IPS-18c (cell line): ENCODE results near the gene COL5A3.

Experiments used
- H3K4me3 ChIP-seq: 2 replicates; pipeline ENCODE4 v1.7.0; 2013; ENCODE audit warnings: low read depth, mild to moderate bottlenecking, low read length, moderate library complexity; ENCODE audit not compliant: insufficient read depth
- H3K9me3 ChIP-seq: one replicate; pipeline ENCODE4 v1.6.1; 2013; ENCODE audit warnings: mild to moderate bottlenecking, low read length, moderate library complexity; ENCODE audit not compliant: control insufficient read depth, insufficient read depth

Gene COL5A3

DNA sequence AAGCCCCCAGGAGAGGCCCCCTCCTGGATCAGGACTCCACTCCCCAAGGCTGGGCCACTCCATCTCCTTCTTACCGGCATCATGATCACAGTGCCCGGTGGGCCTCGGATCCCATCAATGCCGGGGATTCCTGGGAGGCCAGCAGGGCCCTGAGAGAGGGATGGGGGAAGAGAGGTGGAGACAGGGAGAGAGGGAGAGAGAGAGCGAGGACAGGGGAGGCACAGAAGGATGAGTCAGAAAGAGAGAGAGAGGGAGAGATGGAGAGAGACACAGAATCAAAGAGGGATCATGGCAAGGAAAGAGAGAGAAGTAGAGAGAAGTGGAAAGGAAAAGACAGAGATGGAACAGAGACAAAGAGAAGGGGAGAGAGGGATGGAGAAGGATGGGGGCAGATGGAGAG lies 13.8 kb downstream of the COL5A3 start:
- no peaks in the 10 kb centered on the region for H3K9me3 ChIP-seq
- H3K4me3 ChIP-seq = no peak overlapping the region

DNA sequence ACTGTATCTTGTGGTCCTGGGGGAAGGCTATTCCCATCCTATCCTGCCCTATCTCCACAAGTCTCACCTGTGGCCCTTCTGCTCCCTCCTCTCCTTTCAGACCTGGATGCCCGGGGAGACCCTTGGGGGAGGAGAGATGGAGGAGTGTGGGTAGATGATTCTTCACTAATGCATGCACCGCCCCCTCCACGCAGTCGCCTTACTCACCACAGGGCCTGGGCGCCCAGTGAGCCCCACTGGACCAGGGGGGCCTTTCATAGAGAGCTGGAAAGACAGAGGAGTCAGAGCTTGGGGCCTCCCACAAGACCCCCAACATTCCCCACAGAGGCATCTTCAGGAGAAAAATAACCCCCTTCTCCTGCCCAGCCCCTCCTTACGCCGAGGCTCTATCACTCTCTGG lies 14.3 kb downstream of the COL5A3 start:
- Histone ChIP-seq H3K9me3 (no peaks in the 10 kb centered on the region), H3K4me3 (no peak overlapping the region)

DNA sequence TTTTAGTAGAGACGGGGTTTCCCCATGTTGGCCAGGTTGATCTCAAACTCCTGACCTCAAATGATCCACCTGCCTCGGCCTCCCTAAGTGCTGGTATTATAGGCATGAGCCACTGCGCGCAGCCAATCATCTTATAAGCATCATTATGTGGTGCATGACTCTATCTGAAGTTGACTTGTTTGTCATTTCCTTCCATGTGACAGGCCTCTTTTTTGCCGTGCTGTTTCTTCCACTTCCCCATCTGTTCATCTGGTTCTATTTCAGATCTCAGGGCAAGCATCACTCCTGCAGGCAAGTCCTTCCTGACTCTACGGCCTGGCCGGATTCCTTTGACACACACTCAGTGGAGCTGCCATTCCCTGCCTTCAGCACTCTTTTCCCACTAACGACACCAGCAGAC lies 15.2 kb downstream of the COL5A3 start:
- Histone ChIP-seq H3K9me3 (no peaks in the 10 kb centered on the region), H3K4me3 (no peak overlapping the region)

DNA sequence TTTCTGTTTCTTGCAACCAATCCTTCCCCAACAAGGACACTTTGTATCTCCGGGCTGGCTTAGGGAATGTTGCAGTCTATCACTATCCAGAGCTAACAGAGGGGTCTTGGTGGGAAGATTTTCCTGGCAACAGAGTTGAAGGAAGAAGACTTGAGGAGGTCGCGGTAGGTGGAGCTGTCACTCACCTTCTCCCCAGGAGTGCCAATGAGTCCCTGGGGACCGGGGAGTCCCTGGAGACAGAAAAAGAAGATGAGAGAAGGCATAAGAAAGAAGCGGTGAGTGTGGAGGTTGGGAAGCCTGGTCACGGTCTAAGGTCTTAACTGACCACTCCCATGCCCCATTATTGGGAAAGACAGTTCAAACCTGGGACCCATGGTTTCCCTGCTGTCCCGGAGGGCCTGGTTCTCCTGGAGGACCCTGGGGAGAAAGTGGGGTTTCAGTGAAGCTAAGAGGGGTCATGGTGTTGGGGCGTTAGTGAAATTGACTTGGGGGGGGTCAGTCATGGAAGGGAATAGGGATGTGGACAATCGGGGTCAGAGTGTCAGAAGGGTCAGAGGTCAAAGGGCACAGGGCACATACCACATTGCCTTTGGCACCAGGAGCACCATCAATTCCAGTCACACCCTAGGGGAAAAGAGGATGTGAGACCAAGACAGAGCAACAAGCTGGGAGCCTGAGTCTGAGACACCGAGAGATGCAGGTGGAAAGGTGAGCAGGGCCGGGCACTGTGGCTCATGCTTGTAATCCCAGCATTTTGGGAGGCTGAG lies 18.7 kb downstream of the COL5A3 start:
- H3K9me3 ChIP-seq = no peaks in the 10 kb centered on the region
- H3K4me3 ChIP-seq = no peak overlapping the region

DNA sequence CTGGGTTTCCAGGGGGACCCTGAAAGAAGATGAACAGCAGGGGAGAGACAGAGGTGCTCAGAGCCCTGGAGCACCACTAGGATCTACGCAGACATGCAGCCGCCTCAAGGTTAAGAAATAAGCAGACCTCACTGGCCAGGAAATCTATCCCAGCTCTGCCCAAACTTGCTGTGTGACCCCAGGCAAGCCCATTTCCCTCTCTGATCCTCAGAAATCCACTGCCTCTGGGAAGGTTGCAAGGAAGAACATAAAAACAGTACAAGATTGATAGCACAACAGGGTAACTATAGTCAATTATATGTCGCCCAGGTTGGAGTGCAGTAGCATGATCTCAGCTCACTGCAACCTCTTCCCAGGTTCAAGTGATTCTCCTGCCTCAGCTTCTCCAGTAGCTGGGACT lies 20.8 kb downstream of the COL5A3 start:
- H3K4me3 ChIP-seq = no peak overlapping the region
- no peaks in the 10 kb centered on the region for H3K9me3 ChIP-seq

DNA sequence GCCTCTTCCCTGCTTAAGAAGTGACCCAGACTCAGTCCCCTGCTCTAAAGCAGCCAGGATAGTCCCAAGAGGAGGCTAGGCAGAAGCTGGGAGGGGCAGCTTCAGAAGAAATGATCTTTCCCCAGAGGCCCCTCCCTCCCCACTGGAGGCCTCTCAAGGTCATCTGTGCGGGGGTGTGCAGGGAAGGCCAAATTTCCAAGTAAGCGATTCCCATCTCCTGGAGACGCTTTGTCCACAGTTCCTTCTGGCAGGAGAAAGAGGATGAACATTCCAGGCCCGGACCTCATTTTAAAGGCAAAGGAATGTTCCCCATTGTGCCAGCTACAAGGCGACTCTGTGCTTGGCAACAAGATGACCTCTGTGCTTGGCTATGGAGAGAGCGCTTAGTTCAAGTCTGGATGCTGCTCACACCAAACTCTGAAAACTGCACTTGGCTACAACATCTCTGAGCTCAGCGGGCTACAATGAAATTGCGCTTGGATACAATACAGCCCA lies 23.5 kb downstream of the COL5A3 start:
- no peak overlapping the region for H3K4me3 ChIP-seq
- no peaks in the 10 kb centered on the region for H3K9me3 ChIP-seq

DNA sequence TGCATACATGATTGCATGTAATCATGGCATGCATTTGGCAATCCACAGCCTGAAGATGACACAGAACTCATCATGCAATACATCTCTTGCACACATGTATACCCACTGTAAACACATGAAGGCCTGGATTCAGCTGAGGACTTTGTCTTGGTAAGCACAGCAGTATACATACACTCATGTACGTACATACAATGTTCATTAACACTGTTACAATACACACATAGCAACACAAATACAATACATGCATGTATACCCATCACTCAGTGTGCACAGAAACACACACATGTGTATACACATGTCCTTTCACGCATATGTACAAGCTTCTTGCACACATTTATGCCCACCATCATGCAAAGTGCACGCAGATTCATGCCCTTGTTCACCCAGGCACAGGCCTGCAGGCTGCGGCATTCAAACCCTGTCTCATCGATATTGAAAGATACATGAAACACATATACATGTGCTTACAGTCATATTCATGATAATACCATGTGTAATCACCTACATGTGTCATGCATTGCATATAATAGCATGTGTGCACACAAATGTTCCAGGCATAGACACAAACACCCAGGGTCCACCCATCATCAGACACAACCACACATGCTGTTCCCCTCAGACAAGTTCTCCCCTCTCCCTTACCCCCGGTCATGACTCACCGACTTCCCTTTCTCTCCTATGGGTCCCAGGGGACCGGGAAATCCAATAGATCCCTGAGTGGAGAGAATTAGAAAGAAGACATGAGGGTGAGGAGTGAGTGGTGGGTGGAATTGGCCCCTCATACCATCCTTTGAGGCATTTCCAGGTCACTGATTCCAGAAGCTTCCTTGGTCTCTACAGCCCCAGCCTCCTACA lies 28.7 kb downstream of the COL5A3 start:
- H3K9me3 ChIP-seq = no peaks in the 10 kb centered on the region

DNA sequence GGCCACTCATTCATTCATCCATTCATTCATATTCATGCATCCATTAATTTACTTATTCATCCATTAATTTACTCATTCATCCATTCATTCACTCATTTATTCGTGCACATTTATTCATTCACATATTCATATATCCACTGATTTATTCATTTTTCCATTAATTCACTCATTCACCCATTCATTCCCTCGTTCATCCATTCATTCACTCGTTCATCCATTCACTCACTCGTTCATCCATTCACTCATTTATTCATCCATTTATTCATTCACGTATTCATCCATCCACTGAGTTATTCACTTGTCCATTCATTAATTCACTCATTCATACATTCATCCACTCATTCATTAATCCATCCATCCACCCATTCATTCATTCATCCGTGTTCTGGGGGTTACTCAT lies 38.2 kb downstream of the COL5A3 start:
- Histone ChIP-seq H3K9me3 (no peaks in the 10 kb centered on the region), H3K4me3 (no peak overlapping the region)

More for the DNA sequence above, 28.7 kb downstream of the COL5A3 start:
- H3K4me3 ChIP-seq = no peak overlapping the region

DNA sequence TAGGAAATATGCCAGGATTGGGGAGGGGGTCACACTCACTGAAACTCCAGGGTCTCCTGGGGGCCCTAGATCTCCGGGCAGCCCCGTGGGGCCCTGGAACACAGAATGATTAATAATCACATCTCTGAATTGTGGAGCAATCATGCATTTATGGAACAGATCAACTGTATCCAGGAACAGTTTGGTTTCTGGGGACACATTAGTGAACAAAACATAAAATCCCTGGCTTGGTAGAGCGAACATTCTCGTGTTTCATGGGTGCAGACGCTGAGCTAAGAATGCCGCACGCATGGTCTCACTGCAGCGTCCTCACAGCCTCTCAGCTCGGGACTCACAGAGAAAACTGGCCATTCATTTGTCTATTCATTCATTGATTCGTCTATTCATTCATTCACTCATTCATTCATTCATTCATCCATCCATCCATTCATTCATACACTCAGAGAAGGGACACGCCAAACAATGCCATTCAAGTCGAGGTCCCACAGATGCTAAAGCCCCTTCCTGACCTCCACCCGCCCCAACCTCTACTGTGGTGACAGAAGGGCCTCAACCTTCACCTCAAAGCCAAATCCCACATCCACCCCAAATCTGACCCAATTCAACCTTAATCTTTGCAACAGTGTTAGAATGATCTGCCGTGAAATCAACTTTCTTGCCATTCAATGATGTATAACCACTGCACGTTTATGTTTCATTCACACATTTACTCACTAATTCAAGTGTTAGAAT lies 39.0 kb downstream of the COL5A3 start:
- H3K9me3 ChIP-seq = no peaks in the 10 kb centered on the region

DNA sequence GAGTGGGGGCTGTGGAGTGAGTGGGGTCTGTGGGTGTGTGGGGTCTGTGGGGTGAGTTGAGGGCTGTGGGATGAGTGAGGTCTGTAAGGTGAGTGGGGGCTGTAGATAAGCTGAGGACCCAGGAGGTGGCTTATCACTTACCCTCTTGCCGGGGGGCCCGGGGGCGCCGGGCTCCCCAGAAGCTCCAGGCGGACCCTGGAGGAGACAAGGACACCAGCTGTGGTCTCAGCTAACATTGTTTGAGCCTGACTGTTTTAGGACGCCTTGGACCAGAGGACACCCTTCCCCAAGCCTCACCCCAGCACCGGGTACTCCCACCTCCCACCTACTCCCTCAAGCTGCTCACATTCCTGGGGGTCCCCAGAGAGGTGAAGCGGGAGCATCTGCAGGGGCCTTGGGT lies 39.8 kb downstream of the COL5A3 start:
- H3K4me3 ChIP-seq = no peak overlapping the region
- no peaks in the 10 kb centered on the region for H3K9me3 ChIP-seq

More for the DNA sequence above, 39.0 kb downstream of the COL5A3 start:
- no peak overlapping the region for H3K4me3 ChIP-seq

DNA sequence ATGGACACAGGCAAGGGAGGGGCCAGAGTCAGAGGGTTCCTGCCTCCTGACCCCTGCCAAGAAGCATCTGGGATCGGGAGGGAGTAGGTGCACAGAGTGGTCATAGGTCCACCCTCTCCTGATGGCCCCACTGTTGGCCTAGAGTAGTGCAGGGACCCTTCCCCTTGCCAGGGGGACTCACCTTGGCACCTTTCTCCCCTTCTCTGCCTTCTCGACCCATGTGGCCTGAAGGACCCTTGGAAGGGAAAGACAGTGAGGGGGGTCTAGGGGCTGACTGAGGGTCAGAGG lies 40.7 kb downstream of the COL5A3 start:
- no peaks in the 10 kb centered on the region for H3K9me3 ChIP-seq
- H3K4me3 ChIP-seq = no peak overlapping the region

DNA sequence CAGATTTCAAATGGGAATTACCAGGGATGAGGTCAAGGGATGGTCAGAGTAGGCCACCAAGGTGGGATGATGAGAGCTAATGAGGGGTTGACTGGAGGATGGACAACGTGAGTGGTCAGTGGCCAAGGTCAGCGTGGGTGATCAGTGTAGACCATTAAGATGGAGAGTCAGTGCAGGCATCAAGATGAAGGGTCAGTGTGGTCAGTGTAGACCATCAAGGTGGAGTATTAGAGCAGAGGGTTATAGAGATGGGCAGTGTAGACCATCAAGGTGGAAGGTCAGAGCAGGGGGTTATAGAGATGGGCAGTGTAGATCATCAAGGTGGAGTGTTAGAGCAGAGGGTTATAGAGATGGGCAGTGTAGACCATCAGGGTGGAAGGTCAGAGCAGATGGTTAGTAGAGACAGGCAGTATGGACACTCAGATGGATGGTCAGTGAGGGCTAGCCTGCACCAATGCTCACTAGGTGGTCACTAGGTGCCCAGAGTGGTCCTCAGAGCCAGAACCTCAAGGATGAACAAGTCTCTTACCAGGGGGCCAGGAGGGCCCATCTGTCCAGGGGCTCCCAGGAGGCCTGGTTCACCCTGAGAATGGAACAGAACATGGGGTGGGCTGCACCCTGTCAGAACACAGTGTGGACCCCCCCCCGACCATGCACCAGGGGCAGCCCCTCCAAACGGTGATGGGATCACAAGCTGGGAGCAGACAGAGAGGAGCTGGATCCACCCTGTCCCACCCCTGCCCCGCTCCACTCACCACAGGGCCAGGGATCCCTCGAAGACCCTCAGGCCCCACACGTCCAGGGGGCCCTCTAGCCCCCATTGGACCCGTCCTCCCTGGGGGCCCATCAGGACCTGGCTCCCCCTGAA lies 41.2 kb downstream of the COL5A3 start:
- H3K4me3 ChIP-seq = no peak overlapping the region

DNA sequence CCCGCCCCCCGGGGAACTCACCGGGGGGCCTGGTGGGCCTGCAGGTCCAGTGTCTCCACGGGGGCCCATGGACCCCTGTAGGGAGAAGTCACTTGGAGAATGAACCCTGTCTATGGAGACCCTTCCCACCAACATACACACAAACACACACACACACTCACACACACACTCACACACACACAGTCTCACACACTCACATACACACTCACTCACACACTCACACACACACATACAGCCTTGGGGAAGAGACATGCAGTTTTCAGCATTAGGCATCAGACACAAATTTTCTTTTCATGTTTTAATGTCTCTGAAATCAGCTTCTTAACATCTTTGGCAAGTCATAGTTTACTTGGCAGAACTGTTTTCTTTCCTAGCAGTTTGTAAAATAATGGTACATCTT lies 43.0 kb downstream of the COL5A3 start:
- Histone ChIP-seq H3K9me3 (no peaks in the 10 kb centered on the region), H3K4me3 (0 out of 2 replicates have a peak overlapping the region, but pooled peaks have one; percentile 10)

More for the DNA sequence above, 41.2 kb downstream of the COL5A3 start:
- no peaks in the 10 kb centered on the region for H3K9me3 ChIP-seq

DNA sequence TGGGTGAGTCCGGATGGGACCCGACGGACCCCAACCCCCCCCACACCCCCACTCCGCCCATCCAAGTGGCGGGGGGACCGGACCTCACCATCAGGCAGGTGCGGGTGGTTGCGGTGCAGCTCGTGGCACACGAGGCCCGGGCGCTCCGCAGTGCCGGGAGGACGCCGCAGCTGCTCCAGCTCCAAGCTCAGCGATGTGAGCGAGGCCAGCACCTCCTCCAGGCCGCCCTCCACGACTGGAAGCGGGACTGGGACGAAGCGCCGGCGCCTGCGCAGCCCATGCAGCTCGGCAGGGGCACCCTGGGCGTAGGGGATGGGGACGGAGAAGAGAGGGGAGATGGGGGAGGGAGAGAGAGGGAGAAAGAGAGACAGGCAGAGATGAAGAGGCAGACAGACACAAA lies 43.9 kb downstream of the COL5A3 start:
- H3K4me3 ChIP-seq = peak overlapping the region; percentile 38; the same call in 1 of the 2 replicates
- H3K9me3 ChIP-seq = no peaks in the 10 kb centered on the region

DNA sequence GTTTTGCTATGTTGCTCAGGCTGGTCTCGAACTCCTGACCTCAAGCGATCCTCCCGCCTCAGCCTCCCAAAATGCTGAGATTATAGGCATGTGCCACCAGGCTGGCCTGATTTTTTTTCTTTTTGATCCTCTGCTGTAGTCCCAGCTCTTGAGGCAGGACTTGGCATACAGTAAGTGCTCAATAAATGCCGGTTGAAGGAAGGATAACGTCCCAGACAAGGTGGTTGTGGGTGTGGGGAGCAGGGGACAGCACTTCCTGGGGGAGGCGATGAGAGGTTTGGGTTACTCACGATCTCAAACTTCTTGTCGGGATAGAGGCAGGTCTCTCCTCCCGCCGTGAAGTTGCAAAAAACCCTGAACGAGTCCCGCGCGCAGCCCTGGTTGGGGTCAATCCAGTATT lies 44.3 kb downstream of the COL5A3 start:
- Histone ChIP-seq H3K4me3 (peak overlapping the region; percentile 38; the same call in 1 of the 2 replicates), H3K9me3 (no peaks in the 10 kb centered on the region)

DNA sequence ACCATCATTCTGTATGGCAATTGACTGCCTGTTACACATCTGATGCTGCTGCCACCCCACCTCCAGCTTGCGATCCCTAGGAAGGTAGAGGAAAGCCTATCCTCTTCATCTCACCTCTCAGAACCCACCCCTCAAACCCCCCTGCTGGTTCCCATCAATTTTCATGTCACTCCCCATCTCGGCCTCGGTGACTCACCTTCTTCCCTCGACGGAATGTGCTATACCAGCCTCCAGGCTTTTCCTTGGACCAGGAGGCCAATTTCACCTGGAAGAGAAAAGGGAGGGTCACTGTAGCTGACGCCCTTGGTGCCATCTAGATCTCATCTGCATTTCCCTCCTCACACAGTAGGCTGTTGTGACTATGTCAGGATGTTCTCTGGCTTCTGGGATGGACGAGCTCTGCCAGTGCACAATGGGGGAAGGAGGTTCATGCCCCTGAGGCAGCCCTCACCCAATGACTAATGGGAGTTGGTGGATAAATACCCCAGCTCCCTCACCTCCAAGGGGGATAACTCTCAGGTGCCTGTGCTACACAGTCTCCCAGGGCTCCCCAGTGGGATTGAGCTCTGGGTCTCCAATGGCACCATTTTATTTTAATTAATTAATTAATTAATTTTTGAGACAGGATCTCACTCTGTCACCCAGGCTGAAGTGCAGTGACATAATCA lies 47.5 kb downstream of the COL5A3 start:
- H3K9me3 ChIP-seq = no peaks in the 10 kb centered on the region
- no peak overlapping the region for H3K4me3 ChIP-seq
